ENCODE measurements around the gene IFNAR2. TPM values are rescaled to one million over a fixed set of nuclear protein-coding genes. Genes with fewer than 3 reads are reported as not detected.

The IFNAR2 gene
- total and polyA plus RNA-seq, 8 donors: 7.5 to 22.5 (median 9.2) TPM; not detected in 1

DNA sequence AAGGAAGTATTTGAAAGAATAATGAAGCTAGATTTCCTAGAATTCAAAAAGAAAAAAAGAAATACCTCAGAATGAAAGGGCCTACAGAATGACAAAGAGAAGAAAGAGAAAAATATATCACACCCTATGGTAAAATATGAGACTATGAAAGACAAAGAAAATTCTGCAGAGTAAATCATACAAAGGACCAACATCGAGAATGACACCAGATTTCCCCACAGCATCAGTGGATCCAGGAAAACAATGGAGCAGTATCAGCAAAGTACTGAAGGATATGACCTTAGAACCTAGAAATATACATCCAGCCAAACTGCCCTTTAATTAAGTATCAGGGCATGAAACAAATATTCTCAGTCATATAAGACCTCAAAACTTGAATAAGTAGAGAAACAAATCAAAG is 21.2 kb upstream of the IFNAR2 start:
- Histone ChIP-seq H3K27ac (no peak overlapping the region), H3K4me1 (peaks cover under 1 to 31% (median 8%) of the 10 kb centered on the region in 4 donors), H3K9me3 (no peaks in the 10 kb centered on the region), H3K36me3 (no peaks in the 10 kb centered on the region), H3K27me3 (no peaks in the 10 kb centered on the region), H3K4me3 (no peak overlapping the region)
- WGBS, 5 donors: 37 to 100% (median 93%) methylated on average over 1 of the region's 1 CpG
- no peak for TF ChIP-seq POLR2AphosphoS5 (IDR thresholded peaks at IDR 0.05)
- no peak for TF ChIP-seq POLR2A (IDR thresholded peaks at IDR 0.05)
- TF ChIP-seq, protein P1, sequence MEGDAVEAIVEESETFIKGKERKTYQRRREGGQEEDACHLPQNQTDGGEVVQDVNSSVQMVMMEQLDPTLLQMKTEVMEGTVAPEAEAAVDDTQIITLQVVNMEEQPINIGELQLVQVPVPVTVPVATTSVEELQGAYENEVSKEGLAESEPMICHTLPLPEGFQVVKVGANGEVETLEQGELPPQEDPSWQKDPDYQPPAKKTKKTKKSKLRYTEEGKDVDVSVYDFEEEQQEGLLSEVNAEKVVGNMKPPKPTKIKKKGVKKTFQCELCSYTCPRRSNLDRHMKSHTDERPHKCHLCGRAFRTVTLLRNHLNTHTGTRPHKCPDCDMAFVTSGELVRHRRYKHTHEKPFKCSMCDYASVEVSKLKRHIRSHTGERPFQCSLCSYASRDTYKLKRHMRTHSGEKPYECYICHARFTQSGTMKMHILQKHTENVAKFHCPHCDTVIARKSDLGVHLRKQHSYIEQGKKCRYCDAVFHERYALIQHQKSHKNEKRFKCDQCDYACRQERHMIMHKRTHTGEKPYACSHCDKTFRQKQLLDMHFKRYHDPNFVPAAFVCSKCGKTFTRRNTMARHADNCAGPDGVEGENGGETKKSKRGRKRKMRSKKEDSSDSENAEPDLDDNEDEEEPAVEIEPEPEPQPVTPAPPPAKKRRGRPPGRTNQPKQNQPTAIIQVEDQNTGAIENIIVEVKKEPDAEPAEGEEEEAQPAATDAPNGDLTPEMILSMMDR (IDR thresholded peaks at IDR 0.05): no peak
- TF ChIP-seq EP300 (IDR thresholded peaks at IDR 0.05): no peak
- intact Hi-C loops (cut with DNase I; ENCODE audit: low total_unique reads): loop anchor here (10.0 kb wide), 1 partner anchor 166 kb away; no protein-coding TSS in a partner anchor
- no peak for DNase-seq

DNA sequence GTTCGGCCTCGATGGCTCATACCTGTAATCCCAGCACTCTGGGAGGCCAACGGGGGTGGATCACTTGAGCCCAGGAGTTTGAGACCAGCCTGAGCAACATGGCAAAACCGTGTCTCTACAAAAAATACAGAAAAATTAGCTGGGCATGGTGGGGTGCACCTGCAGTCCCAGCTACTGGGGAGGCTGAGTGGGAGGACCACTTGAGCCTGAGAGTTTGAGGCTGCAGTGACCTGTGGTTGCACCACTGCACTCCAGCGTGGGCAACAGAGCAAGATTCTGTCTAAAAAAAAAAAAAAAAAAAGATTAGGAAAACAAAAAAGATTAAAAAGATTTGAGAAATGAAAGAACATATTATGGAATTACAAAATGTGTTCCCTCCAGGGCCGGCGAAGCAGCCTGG is 18.4 kb upstream of the IFNAR2 start:
- intact Hi-C loops (cut with DNase I; ENCODE audit: low total_unique reads): no loop called here
- no peak overlapping the region for H3K27ac ChIP-seq
- H3K9me3 ChIP-seq: no peaks in the 10 kb centered on the region
- TF ChIP-seq POLR2A (IDR thresholded peaks at IDR 0.05): no peak
- TF ChIP-seq POLR2AphosphoS5 (IDR thresholded peaks at IDR 0.05): no peak
- TF ChIP-seq, protein P1 (IDR thresholded peaks at IDR 0.05): no peak
- no peak for TF ChIP-seq EP300 (IDR thresholded peaks at IDR 0.05)
- H3K27me3 ChIP-seq: no peaks in the 10 kb centered on the region
- peaks cover 0 to 17% (median 2%) of the 10 kb centered on the region in 4 donors for H3K4me1 ChIP-seq
- DNase-seq: no peak
- WGBS, 5 donors: 85 to 96% (median 86%) methylated on average over 7 of the region's 7 CpGs
- H3K4me3 ChIP-seq: no peak overlapping the region
- no peaks in the 10 kb centered on the region for H3K36me3 ChIP-seq

DNA sequence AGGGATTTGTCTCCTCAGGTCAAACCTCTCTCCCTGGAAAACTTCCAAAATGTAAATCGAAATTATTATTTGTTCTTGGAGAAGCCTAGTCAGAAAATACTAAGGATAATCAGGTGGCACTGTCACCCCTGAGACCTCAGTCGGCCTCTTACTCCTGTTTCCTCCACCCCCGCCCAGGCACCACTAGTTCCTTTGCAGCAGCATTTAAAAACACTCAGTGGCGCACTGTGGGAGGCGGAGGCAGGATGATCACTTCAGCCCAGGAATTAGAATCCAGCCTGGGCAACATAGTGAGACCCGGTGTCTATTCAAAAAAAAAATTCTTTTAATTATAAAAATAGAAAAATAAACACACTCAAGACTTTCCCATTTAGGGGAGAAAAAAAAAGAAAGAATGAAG is 18.0 kb upstream of the IFNAR2 start:
- Histone ChIP-seq H3K27ac (no peak overlapping the region), H3K4me3 (no peak overlapping the region), H3K36me3 (no peaks in the 10 kb centered on the region), H3K9me3 (no peaks in the 10 kb centered on the region), H3K4me1 (peaks cover 0 to 18% (median 2%) of the 10 kb centered on the region in 4 donors), H3K27me3 (no peaks in the 10 kb centered on the region)
- 53 to 68% (median 64%) methylated on average over 6 of the region's 6 CpGs for WGBS, 5 donors
- TF ChIP-seq EP300 (IDR thresholded peaks at IDR 0.05) (no peak), POLR2A (IDR thresholded peaks at IDR 0.05) (no peak), POLR2AphosphoS5 (IDR thresholded peaks at IDR 0.05) (no peak)
- TF ChIP-seq, protein P1 (IDR thresholded peaks at IDR 0.05): no peak
- intact Hi-C loops (cut with DNase I; ENCODE audit: low total_unique reads): no loop called here
- DNase-seq: no peak

DNA sequence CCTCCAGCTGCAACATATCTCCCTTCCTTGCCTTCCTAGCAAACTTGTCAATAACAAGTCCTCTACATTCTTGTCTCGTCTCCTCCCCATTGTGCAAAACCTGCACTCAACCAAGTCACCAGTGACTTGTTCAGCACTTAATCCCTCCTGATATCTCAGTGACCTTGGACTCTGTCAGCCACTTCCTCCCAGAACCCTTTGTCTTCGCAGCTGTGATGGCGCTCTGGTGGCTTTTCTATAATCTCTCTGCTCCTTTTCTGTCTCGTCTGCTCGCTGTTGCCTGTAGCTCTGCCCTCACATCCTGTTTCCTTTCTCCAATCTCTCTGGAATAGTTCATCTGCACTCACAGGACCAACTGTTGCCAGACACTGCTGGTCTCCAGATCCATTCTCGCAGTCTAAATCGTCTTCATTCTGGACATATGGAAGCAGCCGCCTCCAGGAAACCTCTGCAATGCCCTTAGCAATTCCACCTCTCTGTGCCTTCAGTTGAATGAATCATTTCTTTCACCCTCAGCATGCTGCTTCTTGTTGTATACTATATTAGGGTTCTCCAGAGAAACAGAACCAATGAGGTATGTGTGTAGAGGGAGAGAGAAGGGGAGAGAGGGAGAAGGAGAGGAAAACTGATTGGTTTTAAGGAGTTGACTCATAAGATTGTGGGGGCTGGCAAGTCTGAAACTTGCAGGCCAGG is 17.4 kb upstream of the IFNAR2 start:
- no peak overlapping the region for H3K4me3 ChIP-seq
- intact Hi-C loops (cut with DNase I; ENCODE audit: low total_unique reads): no loop called here
- H3K27ac ChIP-seq: no peak overlapping the region
- TF ChIP-seq, protein P1 (IDR thresholded peaks at IDR 0.05): no peak
- TF ChIP-seq POLR2AphosphoS5 (IDR thresholded peaks at IDR 0.05): no peak
- no peak for TF ChIP-seq POLR2A (IDR thresholded peaks at IDR 0.05)
- no peak for TF ChIP-seq EP300 (IDR thresholded peaks at IDR 0.05)
- no peaks in the 10 kb centered on the region for H3K36me3 ChIP-seq
- 35 to 49% (median 41%) methylated on average over 8 of the region's 8 CpGs for WGBS, 5 donors
- peaks cover 0 to 20% (median 2%) of the 10 kb centered on the region in 4 donors for H3K4me1 ChIP-seq
- peak in 1 of 2 donors; percentile 63 for DNase-seq
- no peaks in the 10 kb centered on the region for H3K27me3 ChIP-seq
- H3K9me3 ChIP-seq: no peaks in the 10 kb centered on the region
